ENCODE data around the gene MS4A4E. TPM values are rescaled to one million over a fixed set of nuclear protein-coding genes. Genes with fewer than 3 reads are reported as not detected.
"Not testable (repeated sequence)": the region's sequence is repeated elsewhere in the genome, so short reads cannot be mapped to it uniquely, and the experiment has no call there.

The MS4A4E gene
- total RNA-seq, 1 donor from 2014 or later = not detected

DNA sequence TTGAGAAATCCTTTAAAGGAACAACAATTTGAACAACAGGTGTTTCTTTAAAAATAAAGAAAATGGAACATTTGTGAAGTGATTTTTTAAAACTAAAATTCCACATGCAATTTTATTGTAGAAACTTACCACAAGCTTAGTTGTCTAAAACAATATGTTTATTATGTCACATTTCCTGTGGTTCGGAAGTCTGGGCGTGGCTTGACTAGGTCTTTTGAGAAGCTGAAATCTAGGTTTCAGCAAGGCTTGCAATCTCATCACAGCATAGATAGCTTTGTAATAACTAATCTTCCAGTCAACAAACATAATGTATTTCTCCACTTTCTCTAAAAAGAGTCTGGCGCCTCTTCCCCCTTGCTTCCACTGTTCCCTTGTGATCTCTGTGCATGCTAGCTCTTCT lies 87.0 kb downstream of the MS4A4E start:
- no peaks in the 10 kb centered on the region for H3K4me1 Mint-ChIP-seq (ENCODE audit: low read depth)
- TF ChIP-seq, protein P1, sequence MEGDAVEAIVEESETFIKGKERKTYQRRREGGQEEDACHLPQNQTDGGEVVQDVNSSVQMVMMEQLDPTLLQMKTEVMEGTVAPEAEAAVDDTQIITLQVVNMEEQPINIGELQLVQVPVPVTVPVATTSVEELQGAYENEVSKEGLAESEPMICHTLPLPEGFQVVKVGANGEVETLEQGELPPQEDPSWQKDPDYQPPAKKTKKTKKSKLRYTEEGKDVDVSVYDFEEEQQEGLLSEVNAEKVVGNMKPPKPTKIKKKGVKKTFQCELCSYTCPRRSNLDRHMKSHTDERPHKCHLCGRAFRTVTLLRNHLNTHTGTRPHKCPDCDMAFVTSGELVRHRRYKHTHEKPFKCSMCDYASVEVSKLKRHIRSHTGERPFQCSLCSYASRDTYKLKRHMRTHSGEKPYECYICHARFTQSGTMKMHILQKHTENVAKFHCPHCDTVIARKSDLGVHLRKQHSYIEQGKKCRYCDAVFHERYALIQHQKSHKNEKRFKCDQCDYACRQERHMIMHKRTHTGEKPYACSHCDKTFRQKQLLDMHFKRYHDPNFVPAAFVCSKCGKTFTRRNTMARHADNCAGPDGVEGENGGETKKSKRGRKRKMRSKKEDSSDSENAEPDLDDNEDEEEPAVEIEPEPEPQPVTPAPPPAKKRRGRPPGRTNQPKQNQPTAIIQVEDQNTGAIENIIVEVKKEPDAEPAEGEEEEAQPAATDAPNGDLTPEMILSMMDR (IDR thresholded peaks at IDR 0.05; ENCODE audit: unreplicated experiment) = no peak

DNA sequence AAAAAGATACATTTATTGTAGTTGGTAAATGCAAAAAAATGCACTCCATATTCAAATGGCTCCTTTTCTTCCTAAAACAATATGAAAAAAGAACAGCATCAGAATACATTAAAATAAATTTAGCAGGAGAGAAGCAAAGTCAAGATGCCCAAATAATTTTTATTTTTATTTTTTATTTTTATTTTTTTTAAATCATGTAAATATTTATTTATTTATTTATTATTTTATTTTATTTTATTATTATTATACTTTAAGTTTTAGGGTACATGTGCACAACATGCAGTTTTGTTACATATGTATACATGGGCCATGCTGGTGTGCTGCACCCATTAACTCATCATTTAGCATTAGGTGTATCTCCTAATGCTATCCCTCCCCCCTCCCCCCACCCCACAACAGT lies 90.2 kb downstream of the MS4A4E start:
- not testable (repeated sequence) for H3K4me3 Mint-ChIP-seq (ENCODE audit: low read depth); H3K27ac Mint-ChIP-seq; H3K4me1 Mint-ChIP-seq (ENCODE audit: low read depth); H3K27me3 Mint-ChIP-seq; DNase-seq (ENCODE audit: low spot score, unreplicated experiment); H3K36me3 Mint-ChIP-seq (ENCODE audit: insufficient read depth); H3K9me3 Mint-ChIP-seq (ENCODE audit: low read depth)

More for the DNA sequence above, 87.0 kb downstream of the MS4A4E start:
- Mint-ChIP-seq H3K27ac (no peak overlapping the region), H3K9me3 (ENCODE audit: low read depth) (peaks cover 7% of the 10 kb centered on the region), H3K36me3 (ENCODE audit: insufficient read depth) (no peaks in the 10 kb centered on the region), H3K4me3 (ENCODE audit: low read depth) (no peak overlapping the region), H3K27me3 (no peaks in the 10 kb centered on the region)
- no peak for DNase-seq (ENCODE audit: low spot score, unreplicated experiment)

DNA sequence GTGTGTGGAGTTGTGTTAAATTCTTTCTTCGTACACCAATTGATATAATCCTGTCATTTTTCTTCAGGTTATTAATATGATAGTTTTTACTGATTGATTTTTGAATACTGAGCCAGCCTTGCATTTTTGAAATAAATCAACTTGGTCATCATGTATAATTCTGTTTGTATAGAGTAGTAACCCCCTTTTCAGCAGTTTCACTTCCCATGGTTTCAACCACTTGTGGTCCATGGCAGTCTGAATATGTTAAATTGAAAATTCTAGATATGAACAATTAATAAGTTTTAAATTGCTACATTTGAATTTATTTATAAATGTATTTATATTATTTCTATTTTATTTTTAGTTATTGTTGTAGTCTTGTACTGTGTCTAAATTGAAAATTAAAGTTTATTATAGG lies 92.7 kb downstream of the MS4A4E start:
- TF ChIP-seq, protein P1 (IDR thresholded peaks at IDR 0.05; ENCODE audit: unreplicated experiment) = no peak
- Mint-ChIP-seq H3K36me3 (ENCODE audit: insufficient read depth) (no peaks in the 10 kb centered on the region), H3K4me1 (ENCODE audit: low read depth) (no peaks in the 10 kb centered on the region), H3K9me3 (ENCODE audit: low read depth) (peaks cover 3% of the 10 kb centered on the region), H3K27me3 (no peaks in the 10 kb centered on the region), H3K27ac (no peak overlapping the region), H3K4me3 (ENCODE audit: low read depth) (no peak overlapping the region)
- no peak for DNase-seq (ENCODE audit: low spot score, unreplicated experiment)

Small RNA genes lying within 50 kb of the gene (microRNA-seq; reads per million reads assigned to microRNA genes)
- gene MIR6503 (ENCODE audit: borderline number of aligned reads, unreplicated experiment) = not detected

Other genes starting within 250 kb of the MS4A4E start
- not detected in 2 replicates for gene OOSP4B, start 226.0 kb downstream of the MS4A4E start, total RNA-seq
- not detected in 2 replicates for gene OOSP2, start 202.7 kb downstream of the MS4A4E start, total RNA-seq
- not detected in 2 replicates for gene MS4A3, start 186.5 kb downstream of the MS4A4E start, total RNA-seq
- not detected in 2 replicates for gene MS4A2, start 154.5 kb downstream of the MS4A4E start, total RNA-seq
- gene MS4A6A, start 60.1 kb downstream of the MS4A4E start, total RNA-seq = not detected in 2 replicates
- gene MS4A4A, start 37.5 kb upstream of the MS4A4E start, total RNA-seq = 0.33 TPM in 1 of 2 replicates, not detected in the other
- not detected in 2 replicates for gene MS4A6E, start 84.1 kb upstream of the MS4A4E start, total RNA-seq
- not detected in 2 replicates for gene MS4A7, start 135.4 kb upstream of the MS4A4E start, total RNA-seq
- not detected in 2 replicates for gene MS4A14, start 153.3 kb upstream of the MS4A4E start, total RNA-seq
- gene MS4A5, start 186.4 kb upstream of the MS4A4E start, total RNA-seq = not detected in 2 replicates
- gene MS4A1, start 212.7 kb upstream of the MS4A4E start, total RNA-seq = not detected in 2 replicates
- gene MS4A12, start 249.6 kb upstream of the MS4A4E start, total RNA-seq = not detected in 2 replicates